PC-3 (cell line): ENCODE measurements around the gene MAPK7.

Experiments
- EZH2 ChIP-seq: fragments of 300-600 bp; sonication (generic); IDR thresholded peaks from one replicate; pipeline ENCODE4 v1.6.1; 2017; ENCODE audit warnings: antibody characterized with exemption, mild to moderate bottlenecking, low read length; ENCODE audit not compliant: unreplicated experiment
- EZH2phosphoT487 ChIP-seq: fragments of 300-600 bp; sonication (generic); IDR thresholded peaks from 2 replicates; pipeline ENCODE4 v1.6.1; 2018; ENCODE audit warnings: mild to moderate bottlenecking, antibody characterized with exemption, low read length, borderline replicate concordance
- TF ChIP-seq, protein P1 (sequence below): fragments of 300-600 bp; sonication (generic); conservative IDR thresholded peaks from 2 replicates; pipeline ENCODE4 v1.5.1; 2017; ENCODE audit warnings: antibody characterized with exemption, low read depth, mild to moderate bottlenecking, low read length

DNA sequence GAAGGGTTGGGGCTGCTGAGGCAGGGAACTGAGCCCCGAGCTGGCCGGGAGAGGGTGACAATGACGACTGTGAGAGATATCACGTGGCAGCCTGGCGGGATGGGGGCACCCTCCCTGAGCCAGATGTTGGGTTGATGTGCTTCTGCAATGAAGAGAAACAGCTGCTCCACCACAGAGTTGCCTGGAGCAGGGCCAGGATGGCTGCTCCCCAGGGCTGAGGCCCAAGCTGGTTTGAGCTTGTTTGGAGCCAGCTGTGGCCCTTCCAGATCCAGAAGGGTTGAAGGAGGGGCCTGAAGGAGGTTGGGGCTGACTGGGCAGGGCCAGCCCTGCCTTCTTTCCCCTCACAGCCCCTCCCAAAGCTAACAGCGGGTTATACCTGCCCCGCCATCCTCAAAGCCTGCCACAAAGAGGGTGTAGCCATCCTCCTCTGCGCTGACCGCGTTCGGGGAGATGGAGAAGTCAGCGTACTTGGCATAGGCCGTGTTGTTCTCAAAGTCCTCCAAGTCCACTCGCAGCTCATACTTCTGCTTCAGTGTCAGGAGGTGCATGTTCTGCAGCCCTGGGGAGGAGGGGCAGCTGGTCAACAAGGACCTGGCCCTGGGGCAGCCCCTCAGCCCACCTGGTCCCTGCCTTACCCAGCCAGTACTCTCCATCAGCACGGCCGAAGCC, 6.6 kb downstream of the MAPK7 start:
- TF ChIP-seq, protein P1, sequence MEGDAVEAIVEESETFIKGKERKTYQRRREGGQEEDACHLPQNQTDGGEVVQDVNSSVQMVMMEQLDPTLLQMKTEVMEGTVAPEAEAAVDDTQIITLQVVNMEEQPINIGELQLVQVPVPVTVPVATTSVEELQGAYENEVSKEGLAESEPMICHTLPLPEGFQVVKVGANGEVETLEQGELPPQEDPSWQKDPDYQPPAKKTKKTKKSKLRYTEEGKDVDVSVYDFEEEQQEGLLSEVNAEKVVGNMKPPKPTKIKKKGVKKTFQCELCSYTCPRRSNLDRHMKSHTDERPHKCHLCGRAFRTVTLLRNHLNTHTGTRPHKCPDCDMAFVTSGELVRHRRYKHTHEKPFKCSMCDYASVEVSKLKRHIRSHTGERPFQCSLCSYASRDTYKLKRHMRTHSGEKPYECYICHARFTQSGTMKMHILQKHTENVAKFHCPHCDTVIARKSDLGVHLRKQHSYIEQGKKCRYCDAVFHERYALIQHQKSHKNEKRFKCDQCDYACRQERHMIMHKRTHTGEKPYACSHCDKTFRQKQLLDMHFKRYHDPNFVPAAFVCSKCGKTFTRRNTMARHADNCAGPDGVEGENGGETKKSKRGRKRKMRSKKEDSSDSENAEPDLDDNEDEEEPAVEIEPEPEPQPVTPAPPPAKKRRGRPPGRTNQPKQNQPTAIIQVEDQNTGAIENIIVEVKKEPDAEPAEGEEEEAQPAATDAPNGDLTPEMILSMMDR: no peak
- no peak for TF ChIP-seq EZH2phosphoT487
- TF ChIP-seq EZH2: no peak
